GM10266 (cell line): ENCODE data around the gene RNPEPL1.

Experiments
- DNase-seq: peaks from one replicate; pipeline ENCODE4 v3.0.0; 2012; ENCODE audit errors: extremely low spot score
- CTCF ChIP-seq: IDR thresholded peaks from 2 replicates; pipeline ENCODE4 v1.5.1; 2012; ENCODE audit warnings: mild to moderate bottlenecking, low read depth; ENCODE audit not compliant: control insufficient read depth, insufficient read depth; ENCODE audit errors: missing control alignments

RNPEPL1 gene

GRCh38 chr2:240539906-240540305 is 28.4 kb upstream of the RNPEPL1 start:
- TF ChIP-seq CTCF: no peak

GRCh38 chr2:240551288-240551687 is 17.0 kb upstream of the RNPEPL1 start:
- TF ChIP-seq CTCF: no peak
- no peak for DNase-seq

More at GRCh38 chr2:240539906-240540305, 28.4 kb upstream of the RNPEPL1 start:
- no peak for DNase-seq

GRCh38 chr2:240551811-240552210 is 16.5 kb upstream of the RNPEPL1 start:
- no peak for TF ChIP-seq CTCF
- DNase-seq: no peak

GRCh38 chr2:240553956-240554480 is 14.3 kb upstream of the RNPEPL1 start:
- DNase-seq: no peak
- TF ChIP-seq CTCF: no peak

GRCh38 chr2:240554767-240555493 is 13.4 kb upstream of the RNPEPL1 start:
- no peak for TF ChIP-seq CTCF
- DNase-seq: no peak

- no peak for TF ChIP-seq CTCF
- no peak for DNase-seq
Observed at GRCh38 chr2:240555541-240556250, 12.6 kb upstream of the RNPEPL1 start.
